HEK293T (cell line): ENCODE measurements around the gene MYEOV.

Experiments used
- ARNT ChIP-seq: fragments of 450-650 bp; IDR thresholded peaks from 2 replicates; pipeline ENCODE4 v1.6.1; 2017; ENCODE audit warnings: mild to moderate bottlenecking
- BHLHE40 ChIP-seq: fragments of 450-650 bp; IDR thresholded peaks from 2 replicates; pipeline ENCODE4 v1.6.1; 2016; ENCODE audit warnings: mild to moderate bottlenecking, moderate library complexity, borderline replicate concordance
- ELF4 ChIP-seq: fragments of 450-650 bp; IDR thresholded peaks from 2 replicates; pipeline ENCODE4 v1.6.1; 2017; ENCODE audit warnings: antibody characterized with exemption
- FOXA1 ChIP-seq: fragments of 450-650 bp; IDR thresholded peaks from 2 replicates; pipeline ENCODE4 v1.6.1; 2016; ENCODE audit warnings: mild to moderate bottlenecking
- FOXK2 ChIP-seq: fragments of 450-650 bp; IDR thresholded peaks from 2 replicates; pipeline ENCODE4 v1.6.1; 2016; ENCODE audit warnings: mild to moderate bottlenecking
- FOXM1 ChIP-seq: fragments of 450-650 bp; IDR thresholded peaks from 2 replicates; pipeline ENCODE4 v1.6.1; 2017; ENCODE audit warnings: mild to moderate bottlenecking, borderline replicate concordance
- HDGF ChIP-seq: fragments of 450-650 bp; IDR thresholded peaks from 2 replicates; pipeline ENCODE4 v1.6.1; 2017; ENCODE audit warnings: antibody characterized with exemption, borderline replicate concordance
- L3MBTL2 ChIP-seq: fragments of 450-650 bp; conservative IDR thresholded peaks from 2 replicates; pipeline ENCODE4 v1.6.1; 2016; ENCODE audit warnings: mild to moderate bottlenecking
- LEF1 ChIP-seq: fragments of 450-650 bp; IDR thresholded peaks from 2 replicates; pipeline ENCODE4 v1.6.1; 2017; ENCODE audit warnings: mild to moderate bottlenecking, borderline replicate concordance
- NFRKB ChIP-seq: fragments of 450-650 bp; IDR thresholded peaks from 2 replicates; pipeline ENCODE4 v1.6.1; 2016; ENCODE audit warnings: mild to moderate bottlenecking, moderate library complexity
- SP1 ChIP-seq: fragments of 450-650 bp; IDR thresholded peaks from 2 replicates; pipeline ENCODE4 v1.6.1; 2017
- SUZ12 ChIP-seq: fragments of 450-650 bp; IDR thresholded peaks from 2 replicates; pipeline ENCODE4 v1.6.1; 2016; ENCODE audit warnings: mild to moderate bottlenecking
- TARDBP ChIP-seq: fragments of 450-650 bp; IDR thresholded peaks from 2 replicates; pipeline ENCODE4 v1.6.1; 2016
- TF ChIP-seq, protein P1 (sequence below): fragments of 450-650 bp; IDR thresholded peaks from 2 replicates; pipeline ENCODE4 v1.6.1; 2016

DNA sequence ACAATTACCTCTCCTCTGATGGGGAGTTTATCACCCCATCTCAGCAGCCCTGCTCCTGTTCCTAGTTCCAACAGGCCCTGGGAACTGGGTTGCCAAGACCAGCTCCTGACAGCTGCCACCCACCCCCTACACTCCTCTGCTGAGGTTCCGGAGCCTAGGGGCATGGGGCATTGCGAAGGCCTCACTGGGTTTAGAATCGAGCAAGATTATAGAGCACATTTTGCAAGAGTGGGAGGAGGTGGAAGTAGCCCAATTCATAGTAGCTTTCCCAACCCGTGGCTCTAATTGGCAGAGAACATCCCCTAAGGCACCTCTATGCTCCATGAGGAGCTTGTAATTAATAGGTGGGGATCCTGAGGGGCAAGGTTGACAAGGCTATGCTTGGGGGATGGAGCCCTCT is 23.0 kb downstream of the MYEOV start:
- TF ChIP-seq TARDBP (no peak), NFRKB (no peak), ARNT (no peak), FOXM1 (no peak), FOXK2 (no peak), BHLHE40 (no peak), ELF4 (no peak), HDGF (no peak), L3MBTL2 (no peak), SP1 (no peak), FOXA1 (no peak), SUZ12 (no peak), LEF1 (no peak)
- TF ChIP-seq, protein P1, sequence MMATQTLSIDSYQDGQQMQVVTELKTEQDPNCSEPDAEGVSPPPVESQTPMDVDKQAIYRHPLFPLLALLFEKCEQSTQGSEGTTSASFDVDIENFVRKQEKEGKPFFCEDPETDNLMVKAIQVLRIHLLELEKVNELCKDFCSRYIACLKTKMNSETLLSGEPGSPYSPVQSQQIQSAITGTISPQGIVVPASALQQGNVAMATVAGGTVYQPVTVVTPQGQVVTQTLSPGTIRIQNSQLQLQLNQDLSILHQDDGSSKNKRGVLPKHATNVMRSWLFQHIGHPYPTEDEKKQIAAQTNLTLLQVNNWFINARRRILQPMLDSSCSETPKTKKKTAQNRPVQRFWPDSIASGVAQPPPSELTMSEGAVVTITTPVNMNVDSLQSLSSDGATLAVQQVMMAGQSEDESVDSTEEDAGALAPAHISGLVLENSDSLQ, result no peak
